Fibroblast of lung (primary cell): ENCODE measurements around the gene WT1. TPM values are rescaled to one million over a fixed set of nuclear protein-coding genes. Genes with fewer than 3 reads are reported as not detected.
"Not testable (repeated sequence)": the region's sequence is repeated elsewhere in the genome, so short reads cannot be mapped to it uniquely, and the experiment has no call there.

ENCODE experiments used
- DNase-seq, 2 donors: peaks; one replicate each; pipeline versions ENCODE4 v3.0.0 to v3.0.0-alpha.2; 2010; ENCODE audit warnings: low read depth in 2 of 2
- H2AFZ ChIP-seq: 2 replicates; pipeline ENCODE4 v1.5.1; 2012; ENCODE audit warnings: low read length, control low read depth, inconsistent platforms
- H3K27ac ChIP-seq: 2 replicates; pipeline ENCODE4 v1.5.1; 2011; ENCODE audit warnings: low read length, control low read depth; ENCODE audit not compliant: insufficient read depth
- H3K27me3 ChIP-seq: 2 replicates; pipeline ENCODE4 v1.5.1; 2011; ENCODE audit warnings: mild to moderate bottlenecking, low read length; ENCODE audit not compliant: control insufficient read depth, insufficient read depth
- H3K36me3 ChIP-seq: 2 replicates; pipeline ENCODE4 v1.5.1; 2011; ENCODE audit warnings: low read length; ENCODE audit not compliant: control insufficient read depth, insufficient read depth
- H3K4me1 ChIP-seq: 2 replicates; pipeline ENCODE4 v1.5.1; 2011; ENCODE audit warnings: low read length; ENCODE audit not compliant: control insufficient read depth, insufficient read depth; ENCODE audit errors: extremely low read depth
- H3K4me2 ChIP-seq: 2 replicates; pipeline ENCODE4 v1.5.1; 2011; ENCODE audit warnings: low read length, control low read depth; ENCODE audit not compliant: insufficient read depth; ENCODE audit errors: extremely low read depth
- H3K4me3 ChIP-seq, 4 experiments: fragments of 200-600 bp in 1 of 4; sonication (generic) in 1 of 4; replicated peaks in 1 of 4; 2 replicates each; pipeline ENCODE4 v1.5.1; 2011 to 2016; ENCODE audit warnings: low read length in 4 of 4, low read depth in 3 of 4, mild to moderate bottlenecking in 3 of 4, control low read depth in 2 of 4, inconsistent platforms in 1 of 4, mixed read lengths in 1 of 4; ENCODE audit not compliant: insufficient read depth in 1 of 4; ENCODE audit errors: control extremely low read depth in 1 of 4
- H3K79me2 ChIP-seq: 2 replicates; pipeline ENCODE4 v1.5.1; 2012; ENCODE audit warnings: mild to moderate bottlenecking, low read length, inconsistent platforms; ENCODE audit not compliant: control insufficient read depth, insufficient read depth
- H3K9ac ChIP-seq: 2 replicates; pipeline ENCODE4 v1.5.1; 2011; ENCODE audit warnings: mild to moderate bottlenecking, low read length, control low read depth; ENCODE audit not compliant: insufficient read depth
- H3K9me3 ChIP-seq: 2 replicates; pipeline ENCODE4 v1.5.1; 2012; ENCODE audit warnings: low read depth, low read length; ENCODE audit not compliant: control insufficient read depth, insufficient read depth
- H4K20me1 ChIP-seq: 2 replicates; pipeline ENCODE4 v1.5.1; 2011; ENCODE audit warnings: low read length; ENCODE audit not compliant: control insufficient read depth, insufficient read depth; ENCODE audit errors: extremely low read depth
- EZH2 ChIP-seq: IDR thresholded peaks from 2 replicates; pipeline ENCODE4 v1.5.1; 2012; ENCODE audit warnings: low read length, control low read depth, mild to moderate bottlenecking; ENCODE audit errors: missing control alignments
- polyA plus RNA-seq, 2 donors: library from polyadenylated mRNA; depleted of rRNA in 1 of 2; stranded (reverse) in 1 of 2; unstranded in 1 of 2; fragments of >200 nt; gene quantifications; 2 replicates each; pipeline ENCODE4 v1.2.1, GENCODE V29; 2011 to 2012; ENCODE audit warnings: missing spikeins in 1 of 2
- total RNA-seq: library from RNA; depleted of rRNA; stranded (reverse); fragments of >200 nt; gene quantifications from 2 replicates; pipeline ENCODE4 v1.2.1, GENCODE V29; 2014
- TF ChIP-seq, protein P1 (sequence below), 2 donors: IDR thresholded peaks in 1 of 2; conservative IDR thresholded peaks in 1 of 2; 1 replicate in 1 of 2; 2 replicates in 1 of 2; pipeline ENCODE4 v1.5.1; 2011 to 2012; ENCODE audit warnings: low read length in 2 of 2, control low read depth in 1 of 2, inconsistent platforms in 1 of 2, low read depth in 1 of 2, mild to moderate bottlenecking in 1 of 2

WT1 gene
- total and polyA plus RNA-seq, 2 donors (not counting 1 experiment from before 2014, with no cell fraction given), result not detected

DNA sequence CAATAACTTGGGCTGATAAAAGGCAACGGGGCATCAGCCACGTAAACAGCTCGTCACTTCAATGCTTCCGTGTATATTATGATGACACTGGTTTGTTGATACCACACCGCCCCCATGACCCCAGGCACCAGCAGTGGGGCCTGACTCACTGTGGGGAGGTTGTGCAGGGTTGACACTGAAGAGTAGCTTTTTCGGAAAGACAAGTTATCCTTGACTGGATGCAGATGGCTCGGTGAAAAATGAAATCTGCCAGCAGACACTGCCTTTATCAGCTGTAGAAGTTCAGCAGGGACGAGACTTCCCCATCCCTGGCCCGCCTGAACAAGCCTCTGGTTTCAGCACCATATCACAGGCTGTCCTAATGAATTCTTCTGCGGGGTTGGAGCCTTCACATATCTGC is 55.6 kb downstream of the WT1 start:
- Histone ChIP-seq H3K27me3 (no peaks in the 10 kb centered on the region), H3K4me1 (no peaks in the 10 kb centered on the region), H3K9me3 (no peaks in the 10 kb centered on the region), H3K4me3 (no peak overlapping the region), H3K9ac (no peak overlapping the region), H4K20me1 (no peaks in the 10 kb centered on the region), H3K4me2 (no peak overlapping the region), H2AFZ (no peak overlapping the region), H3K79me2 (no peaks in the 10 kb centered on the region), H3K27ac (no peak overlapping the region), H3K36me3 (no peaks in the 10 kb centered on the region)
- DNase-seq, result no peak
- TF ChIP-seq EZH2, result no peak
- TF ChIP-seq, protein P1, sequence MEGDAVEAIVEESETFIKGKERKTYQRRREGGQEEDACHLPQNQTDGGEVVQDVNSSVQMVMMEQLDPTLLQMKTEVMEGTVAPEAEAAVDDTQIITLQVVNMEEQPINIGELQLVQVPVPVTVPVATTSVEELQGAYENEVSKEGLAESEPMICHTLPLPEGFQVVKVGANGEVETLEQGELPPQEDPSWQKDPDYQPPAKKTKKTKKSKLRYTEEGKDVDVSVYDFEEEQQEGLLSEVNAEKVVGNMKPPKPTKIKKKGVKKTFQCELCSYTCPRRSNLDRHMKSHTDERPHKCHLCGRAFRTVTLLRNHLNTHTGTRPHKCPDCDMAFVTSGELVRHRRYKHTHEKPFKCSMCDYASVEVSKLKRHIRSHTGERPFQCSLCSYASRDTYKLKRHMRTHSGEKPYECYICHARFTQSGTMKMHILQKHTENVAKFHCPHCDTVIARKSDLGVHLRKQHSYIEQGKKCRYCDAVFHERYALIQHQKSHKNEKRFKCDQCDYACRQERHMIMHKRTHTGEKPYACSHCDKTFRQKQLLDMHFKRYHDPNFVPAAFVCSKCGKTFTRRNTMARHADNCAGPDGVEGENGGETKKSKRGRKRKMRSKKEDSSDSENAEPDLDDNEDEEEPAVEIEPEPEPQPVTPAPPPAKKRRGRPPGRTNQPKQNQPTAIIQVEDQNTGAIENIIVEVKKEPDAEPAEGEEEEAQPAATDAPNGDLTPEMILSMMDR (conservative IDR thresholded peaks at IDR 0.05 in 1 of 2, IDR thresholded peaks at IDR 0.05 in 1 of 2; ENCODE audit: low read depth in 1 of 2, low read length in 2 of 2), result no peak

DNA sequence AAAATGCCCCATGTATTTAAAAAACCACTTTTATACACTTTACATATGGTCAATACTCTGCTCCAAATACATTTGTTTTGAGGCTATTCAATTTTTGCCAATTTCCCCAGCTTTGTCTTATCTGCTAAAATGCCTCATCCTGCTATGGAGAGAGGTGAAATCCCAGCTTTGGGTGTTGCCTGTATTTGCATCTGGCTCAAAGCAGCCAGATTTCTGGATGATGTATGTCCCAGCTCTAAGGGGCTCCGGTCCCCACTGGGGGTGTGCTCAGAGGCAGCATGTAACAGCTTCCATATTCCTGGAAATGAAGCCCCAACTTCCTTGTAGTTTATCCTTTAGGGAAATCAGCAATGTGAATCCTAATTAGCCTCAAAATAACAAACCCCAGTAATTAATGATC is 59.5 kb downstream of the WT1 start:
- no peak overlapping the region for H3K9ac ChIP-seq
- H3K9me3 ChIP-seq, result no peaks in the 10 kb centered on the region
- H3K27me3 ChIP-seq, result no peaks in the 10 kb centered on the region
- no peak overlapping the region for H3K4me2 ChIP-seq
- H3K79me2 ChIP-seq, result no peaks in the 10 kb centered on the region
- no peak overlapping the region for H2AFZ ChIP-seq
- no peaks in the 10 kb centered on the region for H3K36me3 ChIP-seq
- H3K27ac ChIP-seq, result no peak overlapping the region
- no peak overlapping the region for H3K4me3 ChIP-seq
- no peak for DNase-seq
- no peaks in the 10 kb centered on the region for H3K4me1 ChIP-seq
- H4K20me1 ChIP-seq, result no peaks in the 10 kb centered on the region
- no peak for TF ChIP-seq EZH2
- TF ChIP-seq, protein P1 (conservative IDR thresholded peaks at IDR 0.05 in 1 of 2, IDR thresholded peaks at IDR 0.05 in 1 of 2; ENCODE audit: low read depth in 1 of 2, low read length in 2 of 2), result no peak

DNA sequence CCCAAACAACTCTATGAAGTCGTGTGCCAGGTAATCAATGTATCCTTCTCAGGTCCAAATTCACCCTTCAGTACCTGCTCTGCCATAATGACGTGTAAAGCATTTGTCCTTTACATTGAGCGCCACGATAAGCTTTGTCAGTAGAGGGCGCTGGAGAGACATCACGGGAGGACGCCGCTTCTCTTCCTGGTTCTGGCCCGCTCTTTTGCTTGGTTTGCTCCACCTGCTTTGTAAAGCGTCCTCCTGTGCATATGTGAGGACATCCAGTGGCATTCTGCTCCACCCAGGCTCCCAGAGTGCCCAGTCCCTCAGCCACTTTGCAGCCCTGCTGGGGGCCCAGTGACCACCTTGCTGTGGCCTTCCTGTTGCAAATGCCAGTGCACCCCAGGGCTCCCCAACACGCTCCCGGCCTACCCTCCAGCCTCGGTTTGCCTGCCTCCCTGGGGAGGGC is 61.1 kb downstream of the WT1 start:
- Histone ChIP-seq H3K9me3 (no peaks in the 10 kb centered on the region), H3K79me2 (no peaks in the 10 kb centered on the region), H4K20me1 (no peaks in the 10 kb centered on the region), H3K4me3 (no peak overlapping the region), H3K9ac (no peak overlapping the region), H3K36me3 (no peaks in the 10 kb centered on the region), H3K4me2 (no peak overlapping the region), H2AFZ (no peak overlapping the region), H3K27ac (no peak overlapping the region), H3K27me3 (no peaks in the 10 kb centered on the region), H3K4me1 (no peaks in the 10 kb centered on the region)
- TF ChIP-seq, protein P1 (conservative IDR thresholded peaks at IDR 0.05 in 1 of 2, IDR thresholded peaks at IDR 0.05 in 1 of 2; ENCODE audit: low read depth in 1 of 2, low read length in 2 of 2), result peak; percentile 30 to 75
- TF ChIP-seq EZH2, result no peak
- peak in 1 of 2 donors; percentile 46 for DNase-seq

DNA sequence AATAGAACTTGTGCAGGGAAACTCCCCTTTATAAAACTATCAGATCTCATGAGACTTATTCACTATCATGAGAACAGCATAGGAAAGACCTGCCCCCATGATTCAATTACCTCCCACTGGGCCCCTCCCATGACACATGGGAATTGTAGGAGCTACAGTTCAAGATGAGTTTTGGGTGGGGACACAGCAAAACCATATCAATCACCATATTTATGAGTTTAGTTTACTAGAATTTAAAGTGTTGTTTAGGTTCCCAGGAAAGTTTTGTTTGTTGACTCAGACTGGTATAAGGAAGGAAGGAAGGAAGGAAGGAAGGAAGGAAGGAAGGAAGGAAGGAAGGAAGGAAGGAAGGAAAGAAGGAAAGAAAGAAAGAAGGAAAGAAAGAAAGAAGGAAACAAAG is 65.4 kb downstream of the WT1 start:
- not testable (repeated sequence) for H2AFZ ChIP-seq, H3K9me3 ChIP-seq, H3K36me3 ChIP-seq, H3K4me1 ChIP-seq, H3K4me2 ChIP-seq, H3K79me2 ChIP-seq, H4K20me1 ChIP-seq, DNase-seq, H3K27ac ChIP-seq, H3K4me3 ChIP-seq, H3K27me3 ChIP-seq, H3K9ac ChIP-seq
